ENCODE results near the gene PKDCC. TPM values are rescaled to one million over a fixed set of nuclear protein-coding genes. Genes with fewer than 3 reads are reported as not detected.
"Not testable (repeated sequence)": the region's sequence is repeated elsewhere in the genome, so short reads cannot be mapped to it uniquely, and the experiment has no call there.

PKDCC gene
- total and polyA plus RNA-seq, 2 donors: 25.1 to 77.8 TPM

DNA sequence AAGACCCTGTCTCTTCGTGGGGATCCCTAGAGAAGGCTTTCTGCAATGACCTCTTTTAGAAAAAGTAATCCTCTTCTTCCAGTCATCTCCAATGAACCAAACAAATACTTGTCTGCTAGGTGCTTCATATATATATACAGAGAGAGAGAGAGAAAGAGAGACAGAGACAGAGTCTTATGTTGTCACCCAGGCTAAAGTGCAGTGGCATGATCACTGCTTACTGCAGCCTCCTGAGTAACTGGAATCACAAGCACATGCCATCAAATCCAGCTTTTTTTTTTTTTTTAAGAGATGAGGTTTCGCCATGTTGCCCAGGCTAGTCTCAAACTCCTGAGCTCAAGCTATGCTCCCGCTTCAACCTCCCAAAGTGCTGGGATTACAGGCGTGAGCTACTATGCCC is 18.6 kb upstream of the PKDCC start:
- no peak overlapping the region for H3K4me3 ChIP-seq (ENCODE audit: low read length in 2 of 2)
- H3K27ac ChIP-seq (ENCODE audit: low read depth in 1 of 2, low read length in 1 of 2): peak overlapping the region in 1 of 2 donors; percentile 71
- no peaks in the 10 kb centered on the region for H3K36me3 ChIP-seq (ENCODE audit: control insufficient read depth in 2 of 2, insufficient read depth in 2 of 2, low read length in 1 of 2)
- no peaks in the 10 kb centered on the region for H3K9me3 ChIP-seq (ENCODE audit: control insufficient read depth in 2 of 2, insufficient read depth in 1 of 2, low read length in 1 of 2)
- DNase-seq (ENCODE audit: low read depth in 6 of 9, low spot score in 9 of 9): no peak
- H3K27me3 ChIP-seq (ENCODE audit: control insufficient read depth in 2 of 2, insufficient read depth in 1 of 2, low read length in 1 of 2): peaks cover 0 to 6% of the 10 kb centered on the region in 2 donors
- peaks cover 0 to 48% of the 10 kb centered on the region in 2 donors for H3K4me1 ChIP-seq (ENCODE audit: control insufficient read depth in 2 of 2, insufficient read depth in 2 of 2, low read length in 2 of 2)
- WGBS: 93% methylated on average over 4 of the region's 4 CpGs

GRCh38 chr2:42029639-42030199 is 18.1 kb upstream of the PKDCC start:
- peaks cover 0 to 6% of the 10 kb centered on the region in 2 donors for H3K27me3 ChIP-seq (ENCODE audit: control insufficient read depth in 2 of 2, insufficient read depth in 1 of 2, low read length in 1 of 2)

GRCh38 chr2:42030200-42030759 is 17.5 kb upstream of the PKDCC start:
- Histone ChIP-seq H3K27ac (ENCODE audit: low read depth in 1 of 2, low read length in 1 of 2) (peak overlapping the region; percentile 33 to 71), H3K4me1 (ENCODE audit: control insufficient read depth in 2 of 2, insufficient read depth in 2 of 2, low read length in 2 of 2) (peaks cover 0 to 41% of the 10 kb centered on the region in 2 donors), H3K9me3 (ENCODE audit: control insufficient read depth in 2 of 2, insufficient read depth in 1 of 2, low read length in 1 of 2) (no peaks in the 10 kb centered on the region), H3K4me3 (ENCODE audit: low read length in 2 of 2) (no peak overlapping the region), H3K27me3 (ENCODE audit: control insufficient read depth in 2 of 2, insufficient read depth in 1 of 2, low read length in 1 of 2) (peaks cover 0 to 6% of the 10 kb centered on the region in 2 donors), H3K36me3 (ENCODE audit: control insufficient read depth in 2 of 2, insufficient read depth in 2 of 2, low read length in 1 of 2) (no peaks in the 10 kb centered on the region)
- WGBS: 89% methylated on average over 19 of the region's 19 CpGs
- no peak for DNase-seq (ENCODE audit: low read depth in 6 of 9, low spot score in 9 of 9)

More at GRCh38 chr2:42029639-42030199, 18.1 kb upstream of the PKDCC start:
- WGBS: 86% methylated on average over 4 of the region's 4 CpGs
- H3K9me3 ChIP-seq (ENCODE audit: control insufficient read depth in 2 of 2, insufficient read depth in 1 of 2, low read length in 1 of 2): no peaks in the 10 kb centered on the region
- no peak for DNase-seq (ENCODE audit: low read depth in 6 of 9, low spot score in 9 of 9)
- H3K4me3 ChIP-seq (ENCODE audit: low read length in 2 of 2): no peak overlapping the region
- H3K27ac ChIP-seq (ENCODE audit: low read depth in 1 of 2, low read length in 1 of 2): peak overlapping the region; percentile 33 to 71
- H3K4me1 ChIP-seq (ENCODE audit: control insufficient read depth in 2 of 2, insufficient read depth in 2 of 2, low read length in 2 of 2): peaks cover 0 to 44% of the 10 kb centered on the region in 2 donors
- H3K36me3 ChIP-seq (ENCODE audit: control insufficient read depth in 2 of 2, insufficient read depth in 2 of 2, low read length in 1 of 2): no peaks in the 10 kb centered on the region

GRCh38 chr2:42030829-42031228 is 17.0 kb upstream of the PKDCC start:
- 98% methylated on average over 1 of the region's 1 CpG for WGBS
- Histone ChIP-seq H3K4me3 (ENCODE audit: low read length in 2 of 2) (no peak overlapping the region), H3K27me3 (ENCODE audit: control insufficient read depth in 2 of 2, insufficient read depth in 1 of 2, low read length in 1 of 2) (peaks cover 0 to 6% of the 10 kb centered on the region in 2 donors), H3K27ac (ENCODE audit: low read depth in 1 of 2, low read length in 1 of 2) (peak overlapping the region in 1 of 2 donors; percentile 71), H3K4me1 (ENCODE audit: control insufficient read depth in 2 of 2, insufficient read depth in 2 of 2, low read length in 2 of 2) (peaks cover 0 to 39% of the 10 kb centered on the region in 2 donors), H3K9me3 (ENCODE audit: control insufficient read depth in 2 of 2, insufficient read depth in 1 of 2, low read length in 1 of 2) (no peaks in the 10 kb centered on the region), H3K36me3 (ENCODE audit: control insufficient read depth in 2 of 2, insufficient read depth in 2 of 2, low read length in 1 of 2) (no peaks in the 10 kb centered on the region)
- no peak for DNase-seq (ENCODE audit: low read depth in 6 of 9, low spot score in 9 of 9)

DNA sequence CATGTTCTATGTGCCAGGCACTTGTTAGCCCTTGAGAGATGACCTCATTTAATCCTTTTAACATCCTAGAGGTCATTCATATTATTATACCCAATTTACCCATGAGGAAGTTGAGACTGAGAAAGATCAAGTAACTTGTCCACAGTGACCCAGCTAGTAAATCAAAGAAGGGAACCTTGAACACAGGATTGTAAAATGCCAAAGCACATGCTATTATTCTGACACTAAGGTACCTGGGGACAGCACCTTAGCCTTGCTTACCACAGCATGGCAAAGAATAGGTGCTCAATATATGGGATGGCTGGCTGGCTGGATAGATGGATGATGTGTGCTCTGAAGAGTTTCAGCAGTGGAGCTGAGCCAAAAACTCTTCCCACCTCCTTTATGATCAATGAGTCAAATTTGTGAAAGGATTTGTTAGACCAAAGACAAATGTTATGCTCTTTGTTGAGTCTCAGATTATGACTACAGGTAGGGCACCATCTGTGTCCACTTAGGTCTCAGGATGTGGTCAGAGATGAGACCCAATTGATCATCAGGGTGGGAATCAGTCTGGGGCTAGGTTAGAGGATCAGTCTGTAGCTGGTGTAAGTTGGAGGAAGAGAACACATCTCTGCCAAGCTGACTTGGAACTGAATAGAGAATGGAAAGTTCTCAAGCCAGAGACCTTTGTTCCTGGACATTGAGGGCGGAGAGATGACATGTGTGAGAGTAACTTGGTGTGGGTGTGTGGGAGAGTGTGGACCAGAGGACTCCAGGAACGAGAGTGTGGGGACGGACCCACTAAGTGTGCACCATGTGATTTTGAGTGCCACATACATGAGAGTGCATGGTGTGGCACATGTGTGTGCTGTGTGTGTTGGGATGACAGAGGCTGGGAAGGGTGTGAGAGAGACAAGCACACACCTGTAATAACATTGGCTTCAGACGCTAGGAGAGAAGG is 16.3 kb upstream of the PKDCC start:
- Histone ChIP-seq H3K4me1 (ENCODE audit: control insufficient read depth in 2 of 2, insufficient read depth in 2 of 2, low read length in 2 of 2) (peaks cover 0 to 36% of the 10 kb centered on the region in 2 donors), H3K36me3 (ENCODE audit: control insufficient read depth in 2 of 2, insufficient read depth in 2 of 2, low read length in 1 of 2) (no peaks in the 10 kb centered on the region), H3K9me3 (ENCODE audit: control insufficient read depth in 2 of 2, insufficient read depth in 1 of 2, low read length in 1 of 2) (no peaks in the 10 kb centered on the region), H3K27ac (ENCODE audit: low read depth in 1 of 2, low read length in 1 of 2) (peak overlapping the region in 1 of 2 donors; percentile 71), H3K4me3 (ENCODE audit: low read length in 2 of 2) (no peak overlapping the region), H3K27me3 (ENCODE audit: control insufficient read depth in 2 of 2, insufficient read depth in 1 of 2, low read length in 1 of 2) (peaks cover 0 to 6% of the 10 kb centered on the region in 2 donors)
- DNase-seq (ENCODE audit: low read depth in 6 of 9, low spot score in 9 of 9): no peak
- 93% methylated on average over 4 of the region's 4 CpGs for WGBS

DNA sequence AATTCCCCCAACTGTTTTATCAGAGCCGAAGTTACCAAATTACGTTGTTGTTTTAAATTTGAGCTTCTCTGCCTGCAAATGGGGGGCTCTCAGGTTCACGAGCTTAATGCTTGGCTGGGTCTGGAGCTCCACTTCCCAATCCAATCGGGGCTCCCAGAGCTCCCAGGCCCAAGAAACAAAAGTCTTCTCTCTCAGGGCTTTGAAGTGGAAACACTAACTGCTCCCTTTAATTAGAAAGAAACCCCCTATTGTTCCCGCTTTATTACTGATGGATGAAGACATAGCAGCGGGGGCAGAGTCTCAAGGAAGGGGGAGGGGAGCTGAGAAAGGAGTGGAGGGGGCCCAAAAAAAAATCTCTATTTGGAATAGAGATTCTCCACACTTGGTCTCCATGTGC is 15.6 kb upstream of the PKDCC start:
- H3K4me1 ChIP-seq (ENCODE audit: control insufficient read depth in 2 of 2, insufficient read depth in 2 of 2, low read length in 2 of 2): peaks cover 0 to 36% of the 10 kb centered on the region in 2 donors
- H3K27me3 ChIP-seq (ENCODE audit: control insufficient read depth in 2 of 2, insufficient read depth in 1 of 2, low read length in 1 of 2): peaks cover 0 to 6% of the 10 kb centered on the region in 2 donors
- WGBS: 82% methylated on average over 6 of the region's 6 CpGs
- H3K4me3 ChIP-seq (ENCODE audit: low read length in 2 of 2): no peak overlapping the region
- H3K36me3 ChIP-seq (ENCODE audit: control insufficient read depth in 2 of 2, insufficient read depth in 2 of 2, low read length in 1 of 2): no peaks in the 10 kb centered on the region
- DNase-seq (ENCODE audit: low read depth in 6 of 9, low spot score in 9 of 9): peak in 1 of 9 donors; percentile 27
- peak overlapping the region in 1 of 2 donors; percentile 69 for H3K27ac ChIP-seq (ENCODE audit: low read depth in 1 of 2, low read length in 1 of 2)
- H3K9me3 ChIP-seq (ENCODE audit: control insufficient read depth in 2 of 2, insufficient read depth in 1 of 2, low read length in 1 of 2): no peaks in the 10 kb centered on the region

DNA sequence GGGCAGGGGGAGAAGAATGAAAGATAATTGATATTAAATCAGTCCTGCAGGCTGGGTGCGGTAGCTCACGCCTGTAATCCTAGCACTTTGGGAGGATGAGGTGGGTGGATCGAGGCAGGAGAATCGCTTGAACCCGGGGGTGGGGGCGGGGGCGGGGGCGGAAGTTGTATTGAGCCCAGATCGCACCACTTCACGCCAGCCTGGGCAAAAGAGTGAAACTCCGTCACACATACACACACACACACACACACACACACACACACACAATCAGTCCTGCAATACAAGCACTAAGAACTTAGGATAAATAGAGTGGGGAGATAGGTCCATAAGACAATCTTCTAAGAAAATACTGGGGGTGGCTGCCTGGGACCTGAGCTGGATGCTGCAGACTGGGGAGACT is 15.1 kb upstream of the PKDCC start:
- H3K27ac ChIP-seq (ENCODE audit: low read depth in 1 of 2, low read length in 1 of 2): peak overlapping the region in 1 of 2 donors; percentile 69
- H3K36me3 ChIP-seq (ENCODE audit: control insufficient read depth in 2 of 2, insufficient read depth in 2 of 2, low read length in 1 of 2): no peaks in the 10 kb centered on the region
- H3K9me3 ChIP-seq (ENCODE audit: control insufficient read depth in 2 of 2, insufficient read depth in 1 of 2, low read length in 1 of 2): no peaks in the 10 kb centered on the region
- 61% methylated on average over 11 of the region's 11 CpGs for WGBS
- no peak overlapping the region for H3K4me3 ChIP-seq (ENCODE audit: low read length in 2 of 2)
- no peak for DNase-seq (ENCODE audit: low read depth in 6 of 9, low spot score in 9 of 9)
- H3K4me1 ChIP-seq (ENCODE audit: control insufficient read depth in 2 of 2, insufficient read depth in 2 of 2, low read length in 2 of 2): peaks cover 0 to 36% of the 10 kb centered on the region in 2 donors
- peaks cover 0 to 6% of the 10 kb centered on the region in 2 donors for H3K27me3 ChIP-seq (ENCODE audit: control insufficient read depth in 2 of 2, insufficient read depth in 1 of 2, low read length in 1 of 2)

DNA sequence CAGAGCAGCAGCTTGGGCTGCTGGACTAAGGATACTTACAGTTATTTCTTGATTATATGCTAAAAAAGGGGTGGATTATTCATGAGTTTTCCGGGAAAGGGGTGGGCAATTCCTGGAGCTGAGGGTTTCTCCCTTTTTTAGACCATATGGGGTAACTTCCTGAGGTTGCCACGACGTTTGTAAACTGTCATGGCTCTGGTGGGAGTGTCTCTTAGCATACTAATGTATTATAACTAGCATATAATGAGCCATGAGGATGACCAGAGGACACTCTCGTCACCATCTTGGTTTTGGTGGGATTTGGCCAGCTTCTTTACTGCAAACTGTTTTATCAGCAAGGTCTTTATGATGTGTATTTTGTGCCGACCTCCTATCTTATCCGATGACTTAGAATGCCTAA is 13.7 kb upstream of the PKDCC start:
- H3K27me3 ChIP-seq (ENCODE audit: control insufficient read depth in 2 of 2, insufficient read depth in 1 of 2, low read length in 1 of 2); DNase-seq (ENCODE audit: low read depth in 6 of 9, low spot score in 9 of 9); H3K27ac ChIP-seq (ENCODE audit: low read depth in 1 of 2, low read length in 1 of 2); H3K36me3 ChIP-seq (ENCODE audit: control insufficient read depth in 2 of 2, insufficient read depth in 2 of 2, low read length in 1 of 2); H3K9me3 ChIP-seq (ENCODE audit: control insufficient read depth in 2 of 2, insufficient read depth in 1 of 2, low read length in 1 of 2); H3K4me3 ChIP-seq (ENCODE audit: low read length in 2 of 2): not testable (repeated sequence)
- 88% methylated on average over 6 of the region's 6 CpGs for WGBS
- peaks cover 0 to 27% of the 10 kb centered on the region in 2 donors for H3K4me1 ChIP-seq (ENCODE audit: control insufficient read depth in 2 of 2, insufficient read depth in 2 of 2, low read length in 2 of 2)

DNA sequence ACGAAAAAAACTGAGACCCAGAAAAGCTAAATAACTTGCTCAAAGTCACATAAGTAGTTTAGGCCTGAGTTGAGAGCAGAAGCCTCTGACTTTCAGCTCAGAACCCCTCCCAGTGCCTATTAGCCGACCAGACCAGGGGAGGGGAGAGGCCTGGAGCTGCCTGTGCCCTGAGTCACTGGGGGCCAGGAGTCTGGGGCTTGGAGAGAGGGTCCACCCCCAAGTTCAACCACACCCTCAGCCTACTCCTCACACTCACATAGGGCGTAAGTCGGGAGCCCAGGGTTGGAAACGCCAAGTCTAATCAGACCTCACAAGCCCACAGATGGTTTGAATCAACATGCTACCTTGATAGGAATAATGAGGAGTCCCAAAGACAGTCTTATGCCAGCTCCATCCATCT is 12.6 kb upstream of the PKDCC start:
- Histone ChIP-seq H3K4me3 (ENCODE audit: low read length in 2 of 2) (no peak overlapping the region), H3K27ac (ENCODE audit: low read depth in 1 of 2, low read length in 1 of 2) (no peak overlapping the region), H3K27me3 (ENCODE audit: control insufficient read depth in 2 of 2, insufficient read depth in 1 of 2, low read length in 1 of 2) (peaks cover 0 to 6% of the 10 kb centered on the region in 2 donors), H3K4me1 (ENCODE audit: control insufficient read depth in 2 of 2, insufficient read depth in 2 of 2, low read length in 2 of 2) (peaks cover 0 to 16% of the 10 kb centered on the region in 2 donors), H3K9me3 (ENCODE audit: control insufficient read depth in 2 of 2, insufficient read depth in 1 of 2, low read length in 1 of 2) (no peaks in the 10 kb centered on the region), H3K36me3 (ENCODE audit: control insufficient read depth in 2 of 2, insufficient read depth in 2 of 2, low read length in 1 of 2) (no peaks in the 10 kb centered on the region)
- 96% methylated on average over 5 of the region's 5 CpGs for WGBS
- DNase-seq (ENCODE audit: low read depth in 6 of 9, low spot score in 9 of 9): no peak

All from thymus (tissue), 11 donors.